Activated CD4-positive, alpha-beta memory T cell treated with anti-CD3 and anti-CD28 coated beads, Interleukin-2, amount 10 ng/mL, durations not matched to agents 7 days and 5 days (primary cell): ENCODE results near the gene MARK1. TPM values are rescaled to one million over a fixed set of nuclear protein-coding genes. Genes with fewer than 3 reads are reported as not detected.

ENCODE experiments used
- CTCF ChIA-PET: fragments of 350-600 bp; sonication (Branson Sonifier 250); formaldehyde crosslinking; loops from one replicate; lab custom pipeline; 2021; ENCODE audit warnings: antibody characterized with exemption, inconsistent platforms; lab: Charles Lee
- POLR2A ChIA-PET: fragments of 350-600 bp; sonication (Branson Sonifier 250); formaldehyde crosslinking; loops from one replicate; lab custom pipeline; 2021; ENCODE audit warnings: antibody characterized with exemption; lab: Charles Lee
- DNase-seq: peaks from one replicate; pipeline ENCODE4 v3.0.0-alpha.2; 2020
- H3K27ac Mint-ChIP-seq: one replicate; pipeline ENCODE4 v1.8.0; 2021; ENCODE audit warnings: mild to moderate bottlenecking, mixed read lengths
- H3K27me3 Mint-ChIP-seq: one replicate; pipeline ENCODE4 v1.8.0; 2021; ENCODE audit warnings: mixed read lengths
- H3K36me3 Mint-ChIP-seq: one replicate; pipeline ENCODE4 v1.8.0; 2021; ENCODE audit warnings: low read depth, mixed read lengths
- H3K4me1 Mint-ChIP-seq: one replicate; pipeline ENCODE4 v1.8.0; 2021; ENCODE audit warnings: mixed read lengths
- H3K4me3 Mint-ChIP-seq: one replicate; pipeline ENCODE4 v1.8.0; 2021; ENCODE audit warnings: mild to moderate bottlenecking, mixed read lengths
- H3K9me3 Mint-ChIP-seq: one replicate; pipeline ENCODE4 v1.8.0; 2021; ENCODE audit warnings: mixed read lengths
- total RNA-seq, 2 experiments: library from RNA; stranded (reverse); gene quantifications; one replicate each; pipeline ENCODE4 v1.2.3, GENCODE V29; 2021

MARK1 gene
- total RNA-seq, 2 experiments from 2014 or later = not detected

DNA sequence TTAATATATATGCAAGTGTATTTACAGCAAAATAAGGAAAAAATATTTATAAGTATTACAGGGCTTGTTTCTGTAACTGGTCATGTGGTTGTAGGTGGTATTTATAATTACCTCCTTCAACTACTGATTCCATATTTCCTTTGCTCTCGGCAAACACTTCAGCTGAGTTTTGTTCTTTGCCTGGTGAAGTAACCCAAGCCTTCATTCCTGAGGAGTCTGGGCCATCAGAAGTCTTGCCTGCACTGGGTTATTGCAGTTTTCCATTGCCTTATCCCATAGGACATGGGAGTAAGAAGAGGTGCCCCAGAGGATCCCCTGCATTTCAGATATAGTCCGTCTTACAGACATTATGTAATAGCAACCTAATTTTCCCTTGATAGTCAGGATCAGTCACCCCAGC lies 23.8 kb downstream of the MARK1 start:
- POLR2A ChIA-PET = no interaction called here
- H3K27me3 Mint-ChIP-seq = no peaks in the 10 kb centered on the region
- CTCF ChIA-PET = no interaction called here
- no peak for DNase-seq
- no peaks in the 10 kb centered on the region for H3K4me1 Mint-ChIP-seq
- H3K4me3 Mint-ChIP-seq = no peak overlapping the region
- no peaks in the 10 kb centered on the region for H3K9me3 Mint-ChIP-seq
- no peak overlapping the region for H3K27ac Mint-ChIP-seq
- H3K36me3 Mint-ChIP-seq = no peaks in the 10 kb centered on the region

DNA sequence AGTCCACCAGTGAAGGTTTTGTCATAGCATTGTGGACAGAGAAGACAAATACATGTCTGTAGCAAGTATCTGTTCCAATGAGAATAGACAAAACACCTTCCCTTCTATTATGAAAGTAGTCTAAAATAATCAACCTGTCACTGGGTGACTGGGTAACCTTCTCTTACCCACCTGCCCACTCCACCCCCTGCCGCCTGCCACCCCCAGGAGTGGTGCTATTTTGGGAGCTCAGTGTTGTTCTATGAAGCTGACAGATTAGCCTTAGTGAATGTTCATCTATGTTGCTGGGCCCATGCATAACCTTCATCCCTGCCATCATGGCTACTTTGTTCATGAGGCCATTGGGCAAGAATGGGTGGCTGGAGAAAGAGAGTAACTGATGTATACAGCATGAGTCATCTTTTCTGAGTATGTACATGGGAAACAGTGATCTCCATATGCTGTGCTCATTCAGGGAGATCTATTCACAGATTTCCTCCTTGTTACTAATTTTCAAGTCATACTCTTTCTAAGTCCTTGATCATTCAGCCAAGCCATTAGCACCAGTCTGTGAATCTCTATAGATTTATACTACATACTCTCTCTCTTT lies 24.8 kb downstream of the MARK1 start:
- POLR2A ChIA-PET = no interaction called here
- no peaks in the 10 kb centered on the region for H3K36me3 Mint-ChIP-seq
- H3K9me3 Mint-ChIP-seq = no peaks in the 10 kb centered on the region
- no peak overlapping the region for H3K27ac Mint-ChIP-seq
- H3K4me1 Mint-ChIP-seq = no peaks in the 10 kb centered on the region
- H3K4me3 Mint-ChIP-seq = no peak overlapping the region
- DNase-seq = no peak
- CTCF ChIA-PET = no interaction called here
- no peaks in the 10 kb centered on the region for H3K27me3 Mint-ChIP-seq

DNA sequence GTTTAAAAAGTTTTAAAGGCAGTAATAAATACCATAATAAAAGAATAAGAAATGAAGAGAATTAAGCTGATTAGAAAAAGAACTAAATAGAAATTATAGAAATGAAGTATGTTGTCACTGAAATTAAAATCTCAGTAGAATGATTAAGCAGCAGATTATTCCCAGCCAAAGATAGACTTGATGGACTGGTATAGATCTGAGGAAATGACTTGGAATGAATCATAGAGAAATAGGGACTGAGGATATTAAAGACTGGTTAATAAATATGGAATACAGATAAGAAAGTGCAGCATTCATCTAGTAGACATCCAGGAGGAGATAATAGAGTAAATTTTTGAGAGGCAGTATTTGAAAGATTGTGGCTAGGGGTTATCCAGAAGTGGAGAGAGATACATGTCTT lies 28.7 kb downstream of the MARK1 start:
- no peak overlapping the region for H3K27ac Mint-ChIP-seq
- no peak for DNase-seq
- no peaks in the 10 kb centered on the region for H3K9me3 Mint-ChIP-seq
- H3K4me3 Mint-ChIP-seq = no peak overlapping the region
- ChIA-PET POLR2A (interaction anchor here (1.0 kb wide), 1 partner anchor 52 kb away, joined by 3 read pairs; no protein-coding TSS in a partner anchor), CTCF (no interaction called here)
- no peaks in the 10 kb centered on the region for H3K27me3 Mint-ChIP-seq
- H3K36me3 Mint-ChIP-seq = no peaks in the 10 kb centered on the region
- H3K4me1 Mint-ChIP-seq = no peaks in the 10 kb centered on the region

DNA sequence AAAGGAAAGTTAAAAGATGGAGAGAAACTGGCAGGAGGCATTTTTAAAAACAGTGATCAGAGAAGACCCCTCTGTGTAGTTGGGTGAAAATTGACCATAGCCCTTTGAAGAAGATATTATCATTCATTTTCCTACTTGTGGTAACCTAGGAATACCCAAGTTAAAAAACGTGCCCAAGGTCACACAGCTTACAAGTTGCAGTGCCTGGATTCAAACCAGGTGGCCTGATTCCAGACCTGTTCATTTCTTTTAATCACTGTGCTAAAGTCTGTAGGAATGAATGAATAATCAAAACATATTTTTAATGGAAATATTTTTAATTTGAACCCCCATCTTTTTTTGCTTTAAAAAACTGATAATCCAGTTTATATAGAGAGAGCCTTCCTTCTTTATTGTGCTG lies 35.6 kb downstream of the MARK1 start:
- H3K4me3 Mint-ChIP-seq = no peak overlapping the region
- H3K27me3 Mint-ChIP-seq = peaks cover 8% of the 10 kb centered on the region
- DNase-seq = no peak
- H3K9me3 Mint-ChIP-seq = no peaks in the 10 kb centered on the region
- H3K27ac Mint-ChIP-seq = no peak overlapping the region
- ChIA-PET CTCF (no interaction called here), POLR2A (no interaction called here)
- H3K36me3 Mint-ChIP-seq = no peaks in the 10 kb centered on the region
- H3K4me1 Mint-ChIP-seq = no peaks in the 10 kb centered on the region

DNA sequence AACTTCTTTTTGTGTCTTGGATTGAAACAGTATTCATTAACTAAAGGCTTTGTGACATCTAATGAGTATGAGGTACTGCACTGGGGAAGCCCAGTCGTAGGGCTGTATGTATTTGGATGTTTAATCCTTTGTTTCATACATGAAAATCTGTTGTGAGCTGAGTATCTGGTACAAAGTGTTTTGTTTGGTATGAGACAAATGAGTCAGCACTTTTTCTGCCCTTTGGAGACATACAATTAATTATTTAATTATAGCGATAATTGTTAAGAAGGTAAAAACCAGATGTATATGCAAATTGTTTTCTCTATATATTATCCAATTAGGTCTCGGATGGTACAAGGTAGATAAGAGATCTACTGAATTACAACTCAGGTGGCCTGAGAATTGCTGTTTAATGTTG lies 36.3 kb downstream of the MARK1 start:
- ChIA-PET CTCF (no interaction called here), POLR2A (no interaction called here)
- no peak for DNase-seq
- Mint-ChIP-seq H3K27ac (no peak overlapping the region), H3K9me3 (no peaks in the 10 kb centered on the region), H3K36me3 (no peaks in the 10 kb centered on the region), H3K4me3 (no peak overlapping the region), H3K27me3 (peaks cover 10% of the 10 kb centered on the region), H3K4me1 (no peaks in the 10 kb centered on the region)

DNA sequence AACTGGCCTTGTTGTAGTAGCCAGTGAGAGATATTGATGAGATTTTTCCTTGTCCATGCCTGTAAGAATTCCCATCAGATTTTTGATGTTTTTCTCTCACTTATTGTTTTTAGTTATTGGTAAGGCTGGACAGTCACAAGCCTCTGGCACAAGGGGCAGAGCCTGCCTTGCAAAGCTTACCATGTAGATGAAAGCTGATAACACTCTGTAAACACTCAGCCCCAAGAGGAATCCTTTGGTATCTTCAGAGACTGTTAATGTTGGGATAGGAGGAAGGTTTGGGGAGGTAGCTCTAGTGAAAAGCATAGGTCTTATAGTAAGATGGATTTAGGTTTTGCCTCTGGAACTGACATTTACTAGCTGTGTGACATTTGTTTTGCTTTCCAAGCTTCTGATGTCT lies 37.7 kb downstream of the MARK1 start:
- H3K27ac Mint-ChIP-seq = no peak overlapping the region
- ChIA-PET POLR2A (no interaction called here), CTCF (no interaction called here)
- no peaks in the 10 kb centered on the region for H3K9me3 Mint-ChIP-seq
- DNase-seq = no peak
- peaks cover 10% of the 10 kb centered on the region for H3K27me3 Mint-ChIP-seq
- H3K36me3 Mint-ChIP-seq = no peaks in the 10 kb centered on the region
- no peaks in the 10 kb centered on the region for H3K4me1 Mint-ChIP-seq
- H3K4me3 Mint-ChIP-seq = no peak overlapping the region

DNA sequence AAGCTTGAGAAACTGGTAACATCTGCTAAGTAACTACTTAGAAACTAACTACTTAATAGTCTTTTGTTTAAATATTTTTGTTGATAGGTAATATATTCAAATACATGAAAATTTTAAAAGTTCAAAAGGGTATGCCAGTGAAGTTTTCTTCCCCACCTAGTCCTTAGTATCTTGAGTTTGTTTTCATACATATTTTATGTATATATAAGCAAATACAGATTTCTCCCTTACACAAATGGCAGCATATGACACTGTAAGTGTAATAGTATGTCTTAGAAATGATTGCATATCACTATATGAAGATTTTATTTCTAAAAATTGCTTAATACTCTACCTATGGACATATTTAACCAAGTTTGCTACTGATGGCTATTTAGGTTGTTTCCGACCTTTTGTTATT lies 38.9 kb downstream of the MARK1 start:
- Mint-ChIP-seq H3K27me3 (peaks cover 10% of the 10 kb centered on the region), H3K36me3 (no peaks in the 10 kb centered on the region), H3K9me3 (no peaks in the 10 kb centered on the region), H3K4me3 (no peak overlapping the region), H3K4me1 (no peaks in the 10 kb centered on the region), H3K27ac (no peak overlapping the region)
- ChIA-PET CTCF (no interaction called here), POLR2A (no interaction called here)
- DNase-seq = no peak

DNA sequence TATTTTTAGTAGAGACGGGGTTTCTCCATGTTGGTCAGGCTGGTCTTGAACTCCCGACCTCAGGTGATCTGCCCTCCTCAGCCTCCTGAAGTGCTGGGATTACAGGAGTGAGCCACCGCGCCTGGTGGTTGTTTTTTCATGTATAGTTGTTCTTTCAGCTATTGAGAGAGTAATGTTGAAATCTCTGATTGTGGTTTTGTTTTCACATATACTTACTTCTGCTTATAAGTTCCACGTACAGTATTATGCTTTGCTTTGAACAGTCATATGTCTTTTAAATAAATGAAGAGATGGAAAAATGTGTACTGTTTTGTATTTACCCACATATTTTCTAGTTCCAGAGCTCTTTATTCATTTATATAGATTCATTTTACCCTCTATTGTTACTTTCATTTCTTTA lies 44.5 kb downstream of the MARK1 start:
- Mint-ChIP-seq H3K36me3 (no peaks in the 10 kb centered on the region), H3K27ac (no peak overlapping the region), H3K9me3 (peaks cover 7% of the 10 kb centered on the region), H3K4me3 (no peak overlapping the region), H3K4me1 (no peaks in the 10 kb centered on the region), H3K27me3 (peaks cover 3% of the 10 kb centered on the region)
- POLR2A ChIA-PET = no interaction called here
- DNase-seq = no peak
- CTCF ChIA-PET = interaction anchor here (0.6 kb wide), 1 partner anchor 159 kb away, joined by 3 read pairs; no protein-coding TSS in a partner anchor

DNA sequence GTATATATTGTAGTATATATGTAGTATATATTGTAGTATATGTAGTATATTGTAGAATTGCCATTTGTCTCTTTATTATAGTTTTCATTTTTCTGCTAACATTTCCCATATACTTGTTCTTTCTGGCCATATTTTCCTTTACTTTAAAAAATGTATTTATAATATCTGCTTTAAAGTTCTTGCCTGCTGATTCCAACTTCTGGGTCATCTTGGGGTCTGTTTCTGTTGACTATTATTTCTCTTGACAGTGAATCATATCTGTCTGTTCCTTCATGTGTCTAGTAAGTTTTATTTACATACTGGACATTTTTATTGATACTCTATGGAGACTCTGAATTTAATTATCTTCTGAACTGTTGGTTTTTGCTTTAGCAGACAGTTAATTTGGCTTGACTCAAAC lies 45.9 kb downstream of the MARK1 start:
- H3K4me3 Mint-ChIP-seq = no peak overlapping the region
- no peak overlapping the region for H3K27ac Mint-ChIP-seq
- no peaks in the 10 kb centered on the region for H3K4me1 Mint-ChIP-seq
- DNase-seq = no peak
- ChIA-PET POLR2A (no interaction called here), CTCF (no interaction called here)
- peaks cover 7% of the 10 kb centered on the region for H3K9me3 Mint-ChIP-seq
- no peaks in the 10 kb centered on the region for H3K27me3 Mint-ChIP-seq
- H3K36me3 Mint-ChIP-seq = no peaks in the 10 kb centered on the region

DNA sequence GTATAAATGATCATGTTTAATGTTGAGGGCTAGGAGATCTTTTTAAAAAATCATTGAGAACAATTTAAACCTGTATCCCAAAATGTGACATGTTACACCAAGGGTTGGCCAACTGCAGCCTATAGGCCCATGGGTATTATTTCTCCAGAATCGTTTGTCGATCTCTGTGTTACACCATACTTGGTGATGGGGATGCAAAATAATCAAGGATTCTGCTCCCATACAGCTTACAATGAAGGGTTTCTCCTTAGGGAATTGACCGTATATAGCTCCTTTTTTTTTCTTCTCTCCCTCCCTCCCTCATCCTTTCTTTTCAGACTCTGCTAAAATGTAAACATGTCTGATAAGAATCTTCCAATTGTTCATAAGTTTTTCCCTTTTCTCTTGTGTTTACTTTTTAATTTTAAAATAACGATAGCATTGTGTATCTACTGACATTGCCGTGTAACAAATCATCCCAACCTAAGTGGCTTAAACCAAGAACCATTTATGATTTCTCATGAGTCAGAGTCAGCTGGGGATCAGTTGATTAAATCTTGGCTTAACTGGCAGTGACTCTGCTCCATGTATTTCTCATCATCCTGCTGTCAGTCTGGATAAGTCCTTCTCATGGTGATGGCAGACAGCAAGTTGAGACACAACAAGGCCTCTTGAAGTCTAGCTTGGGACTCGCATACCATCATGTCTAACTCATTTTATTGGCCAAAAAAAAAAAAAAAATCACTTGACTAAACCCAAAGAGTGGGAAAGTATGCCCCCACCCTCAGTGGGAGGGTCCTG lies 48.0 kb downstream of the MARK1 start:
- DNase-seq = no peak
- Mint-ChIP-seq H3K36me3 (no peaks in the 10 kb centered on the region), H3K27me3 (no peaks in the 10 kb centered on the region), H3K4me3 (no peak overlapping the region), H3K4me1 (no peaks in the 10 kb centered on the region), H3K27ac (no peak overlapping the region), H3K9me3 (peaks cover 7% of the 10 kb centered on the region)
- POLR2A ChIA-PET = no interaction called here
- CTCF ChIA-PET = no interaction called here

DNA sequence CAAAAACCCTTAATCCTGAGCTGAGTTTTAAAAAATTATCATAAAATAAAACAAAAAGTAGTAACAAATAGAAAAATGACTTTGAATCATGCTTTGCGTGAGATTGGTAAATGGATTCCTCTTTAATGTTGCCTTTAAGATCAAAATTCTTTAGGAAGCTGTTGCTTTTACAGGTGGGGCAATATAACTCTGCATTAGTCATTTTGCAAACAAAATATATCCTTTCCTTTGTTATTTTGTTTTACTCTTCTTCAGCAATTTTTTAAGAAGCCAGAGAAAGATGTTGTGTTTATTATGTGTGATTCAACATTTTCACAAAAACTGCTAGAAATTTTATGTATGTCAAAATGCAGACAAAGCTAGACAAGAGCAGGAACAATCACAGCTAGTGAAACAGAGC lies 50.0 kb downstream of the MARK1 start:
- ChIA-PET POLR2A (no interaction called here), CTCF (no interaction called here)
- H3K27me3 Mint-ChIP-seq = no peaks in the 10 kb centered on the region
- no peaks in the 10 kb centered on the region for H3K36me3 Mint-ChIP-seq
- H3K4me3 Mint-ChIP-seq = no peak overlapping the region
- H3K4me1 Mint-ChIP-seq = no peaks in the 10 kb centered on the region
- H3K27ac Mint-ChIP-seq = no peak overlapping the region
- no peak for DNase-seq
- H3K9me3 Mint-ChIP-seq = peaks cover 7% of the 10 kb centered on the region

DNA sequence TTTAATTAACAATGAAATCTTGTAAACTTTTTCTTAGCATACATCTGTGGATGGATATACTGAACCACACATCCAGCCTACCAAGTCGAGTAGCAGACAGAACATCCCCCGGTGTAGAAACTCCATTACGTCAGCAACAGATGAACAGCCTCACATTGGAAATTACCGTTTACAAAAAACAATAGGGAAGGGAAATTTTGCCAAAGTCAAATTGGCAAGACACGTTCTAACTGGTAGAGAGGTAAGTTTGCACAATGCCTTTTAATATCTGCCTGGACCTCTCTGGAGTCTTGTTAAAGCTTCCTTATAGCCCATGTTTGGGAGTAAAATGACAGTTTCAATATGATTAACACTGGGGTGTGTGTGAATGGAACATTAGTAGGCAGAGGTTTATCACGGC lies 51.4 kb downstream of the MARK1 start:
- peaks cover under 1% of the 10 kb centered on the region for H3K27me3 Mint-ChIP-seq
- POLR2A ChIA-PET = no interaction called here
- peaks cover under 1% of the 10 kb centered on the region for H3K9me3 Mint-ChIP-seq
- DNase-seq = no peak
- no peak overlapping the region for H3K4me3 Mint-ChIP-seq
- H3K4me1 Mint-ChIP-seq = no peaks in the 10 kb centered on the region
- H3K36me3 Mint-ChIP-seq = no peaks in the 10 kb centered on the region
- CTCF ChIA-PET = no interaction called here
- H3K27ac Mint-ChIP-seq = no peak overlapping the region

DNA sequence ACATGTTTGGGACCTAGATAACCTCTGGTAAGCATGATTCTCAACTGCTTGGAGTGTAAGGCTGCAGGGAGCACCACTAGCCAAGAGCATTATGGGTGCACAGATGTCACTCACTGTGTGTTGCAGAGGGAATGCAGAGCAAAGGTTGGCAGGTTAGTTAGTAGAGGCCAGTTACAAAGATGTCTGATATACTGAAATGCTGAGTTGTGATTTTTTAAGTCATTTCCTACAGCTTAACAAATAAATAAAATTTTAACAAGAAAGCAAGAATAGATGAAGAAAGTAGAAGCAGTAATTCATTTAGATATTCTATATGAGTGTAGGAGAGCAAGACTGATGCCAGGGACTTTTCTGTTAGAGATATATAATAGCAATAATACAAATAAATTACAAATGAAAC lies 64.8 kb downstream of the MARK1 start:
- DNase-seq = no peak
- CTCF ChIA-PET = no interaction called here
- Mint-ChIP-seq H3K9me3 (no peaks in the 10 kb centered on the region), H3K4me1 (no peaks in the 10 kb centered on the region), H3K36me3 (no peaks in the 10 kb centered on the region), H3K4me3 (no peak overlapping the region), H3K27me3 (peaks cover 3% of the 10 kb centered on the region), H3K27ac (no peak overlapping the region)
- POLR2A ChIA-PET = no interaction called here

DNA sequence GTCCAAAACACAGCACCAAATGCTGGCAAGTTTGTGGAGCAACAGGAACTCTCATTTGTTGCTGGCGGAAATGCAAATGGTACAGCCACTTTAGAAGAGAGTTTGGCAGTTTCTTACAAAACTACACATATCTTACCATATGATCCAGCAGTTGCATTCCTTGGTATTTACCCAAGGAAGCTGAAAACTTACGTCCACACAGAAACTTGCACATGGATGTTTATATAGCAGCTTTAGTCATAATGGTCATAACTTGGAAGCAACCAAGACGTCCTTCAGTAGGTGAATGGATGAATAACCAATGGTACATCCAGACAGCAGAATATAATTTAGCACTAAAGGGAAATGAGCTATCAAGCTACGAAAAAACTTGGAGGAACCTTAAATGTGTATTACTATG lies 66.4 kb downstream of the MARK1 start:
- Mint-ChIP-seq H3K4me1 (no peaks in the 10 kb centered on the region), H3K4me3 (no peak overlapping the region), H3K9me3 (no peaks in the 10 kb centered on the region), H3K27ac (no peak overlapping the region), H3K36me3 (no peaks in the 10 kb centered on the region), H3K27me3 (peaks cover 2% of the 10 kb centered on the region)
- ChIA-PET POLR2A (interaction anchor here (0.5 kb wide), 1 partner anchor 54 kb away, joined by 4 read pairs; no protein-coding TSS in a partner anchor), CTCF (no interaction called here)
- DNase-seq = no peak
